NCI-H82 (cell line): ENCODE data around the gene STXBP2.
A peak's percentile ranks its signal among the peaks of the same experiment; 100 is the strongest.

Experiments used
- DNase-seq: peaks from one replicate; lab custom pipeline; 2025; lab: John Stamatoyannopoulos, UW

Gene STXBP2

DNA sequence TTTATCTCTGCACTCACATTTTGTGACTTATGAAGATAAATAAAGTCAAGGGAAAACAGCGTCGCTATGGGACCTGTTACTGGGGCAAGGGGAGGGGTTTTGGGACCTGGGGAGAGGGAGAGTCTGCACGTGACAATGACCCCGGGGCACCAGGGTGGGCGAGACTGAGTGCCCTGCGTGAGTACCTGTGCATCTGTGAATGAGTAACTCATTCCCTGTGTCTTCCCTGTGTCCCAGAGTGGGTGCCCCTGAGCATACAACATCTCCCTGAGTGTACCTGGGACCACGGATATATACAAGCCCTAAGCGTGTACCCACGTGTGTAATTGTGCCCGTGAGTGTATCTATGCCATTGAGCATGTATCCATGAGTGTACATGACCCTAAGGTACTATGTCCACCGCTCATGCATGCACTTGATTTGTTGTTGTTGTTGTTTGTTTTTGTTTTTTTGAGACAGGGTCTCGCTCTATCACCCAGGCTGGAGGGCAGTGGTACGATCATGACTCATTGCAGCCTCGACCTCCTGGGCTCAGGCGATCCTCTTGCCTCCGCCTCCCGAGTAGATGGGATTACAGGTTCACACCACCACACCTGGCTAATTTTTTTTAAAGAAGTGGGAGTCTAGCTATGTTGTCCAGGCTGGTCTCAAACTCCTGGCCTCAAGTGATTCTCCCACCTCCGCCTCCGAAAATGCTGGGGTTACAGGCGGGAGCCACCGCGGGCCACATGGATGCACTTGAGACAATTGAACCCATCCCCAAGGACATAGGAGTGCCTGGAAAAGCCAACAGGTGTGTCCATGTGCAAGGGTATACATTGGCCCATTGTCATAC, 43.1 kb downstream of the STXBP2 start:
- DNase-seq = no peak

GRCh38 chr19:7680606-7681339, 43.9 kb downstream of the STXBP2 start, which contains the start of gene TRAPPC5:
TRAPPC5 (plus strand) TSS chr19:7680833; CDS start chr19:7682254, 1,421 bp downstream.
- peak; percentile 89 for DNase-seq

- peak; percentile 79 for DNase-seq
Measured at GRCh38 chr19:7681340-7682174, 44.6 kb downstream of the STXBP2 start.

- DNase-seq = no peak
Measured at GRCh38 chr19:7682175-7682855, 45.4 kb downstream of the STXBP2 start.

DNA sequence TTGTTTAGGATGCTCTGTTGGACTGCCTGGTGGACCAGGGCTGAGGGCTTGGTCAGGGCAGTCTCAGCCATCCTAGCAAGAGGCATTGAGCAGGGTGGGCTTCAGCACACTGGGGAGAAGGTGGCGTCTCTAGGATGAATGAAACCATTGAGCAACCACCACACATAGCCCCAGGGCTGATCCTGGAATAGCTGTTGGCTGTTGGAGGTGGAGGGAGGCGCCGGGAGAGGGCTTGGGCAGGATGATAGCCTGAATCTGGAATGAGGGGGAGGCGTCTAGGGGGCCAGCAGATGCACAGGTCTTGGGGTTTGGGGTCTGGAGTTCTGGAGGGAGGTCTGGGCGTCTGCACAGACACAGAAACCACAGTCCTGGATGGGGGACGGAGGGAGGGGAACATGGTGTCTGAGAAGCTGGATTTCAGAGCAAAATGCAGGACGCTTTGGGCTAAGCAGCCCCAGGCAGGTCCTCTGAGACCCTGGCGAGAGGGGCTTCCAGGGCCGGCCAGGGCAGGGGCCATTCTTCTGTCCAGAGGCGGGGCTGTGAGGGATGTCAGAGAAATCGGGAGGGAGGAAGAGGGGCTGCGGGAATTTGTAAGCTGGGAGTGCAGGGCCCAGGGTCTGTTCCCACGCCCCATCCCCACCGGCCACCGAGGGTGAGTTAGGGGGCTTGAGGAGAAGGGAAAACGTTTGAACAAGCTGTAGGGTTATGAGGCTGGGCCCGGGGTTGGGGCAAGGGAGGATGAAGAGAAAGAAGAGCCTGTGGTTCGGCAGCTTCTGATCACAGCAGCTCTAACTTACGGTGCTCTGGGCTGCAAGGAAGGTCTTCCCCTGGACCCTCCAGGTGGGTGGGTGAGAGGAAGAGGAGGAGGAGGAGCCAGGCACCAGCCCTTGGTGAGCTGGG, 48.9 kb downstream of the STXBP2 start:
- no peak for DNase-seq

GRCh38 chr19:7687177-7687576, 50.3 kb downstream of the STXBP2 start:
- no peak for DNase-seq

DNA sequence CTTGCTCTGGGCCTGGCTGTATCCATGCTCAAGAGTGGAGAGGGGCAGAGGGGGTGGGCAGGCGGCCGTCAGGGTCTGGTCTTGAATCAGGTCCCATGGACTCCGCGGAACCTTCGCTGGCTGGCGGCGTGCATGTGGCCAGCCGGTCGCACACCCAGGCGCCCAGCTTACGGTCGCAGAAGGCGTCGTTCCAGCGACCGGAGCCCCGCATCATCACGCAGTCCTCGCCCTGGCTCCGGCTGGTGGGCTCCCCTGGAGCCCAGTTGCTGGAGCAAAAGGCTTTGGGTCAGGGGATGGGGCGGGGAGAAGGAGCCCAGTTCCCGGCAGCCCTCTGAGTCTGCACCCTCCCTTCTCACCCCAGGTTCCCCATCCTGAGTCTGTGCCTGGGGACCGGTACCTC, 52.3 kb downstream of the STXBP2 start:
- no peak for DNase-seq

DNA sequence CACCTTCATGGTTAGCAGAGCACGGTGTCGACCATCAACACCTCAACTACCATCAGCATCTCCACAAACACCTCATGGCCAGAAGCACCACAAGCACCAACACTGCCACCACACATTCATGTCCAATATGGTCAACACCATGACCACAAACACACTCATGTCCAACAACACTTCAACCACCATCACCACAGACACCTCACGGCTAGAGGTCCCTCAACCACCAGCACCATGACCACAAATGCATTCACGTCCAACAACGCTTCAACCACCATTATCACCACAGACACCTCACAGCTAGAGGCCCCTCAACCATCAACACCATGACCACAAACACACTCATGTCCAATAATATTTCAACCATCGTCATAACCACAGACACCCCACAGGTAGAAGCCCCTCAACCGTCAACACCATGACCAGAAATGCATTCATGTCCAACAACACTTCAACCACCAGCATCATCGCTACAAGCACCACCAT, 53.9 kb downstream of the STXBP2 start:
- DNase-seq = no peak

- no peak for DNase-seq
Measured at GRCh38 chr19:7691497-7691896, 54.6 kb downstream of the STXBP2 start.

GRCh38 chr19:7692417-7693088, 55.6 kb downstream of the STXBP2 start:
- no peak for DNase-seq

GRCh38 chr19:7694499-7694898, 57.6 kb downstream of the STXBP2 start:
- DNase-seq = no peak
